Measurements from ENCODE around the gene SLC9A4. TPM values are rescaled to one million over a fixed set of nuclear protein-coding genes. Genes with fewer than 3 reads are reported as not detected.

SLC9A4 gene
- total and polyA plus RNA-seq, 4 donors = 0.06 to 0.09 TPM; not detected in 2

GRCh38 chr2:102433973-102434654 is 38.9 kb upstream of the SLC9A4 start:
- Histone ChIP-seq H3K27me3 (ENCODE audit: control insufficient read depth in 3 of 3, insufficient read depth in 3 of 3, low read length in 2 of 3) (no peaks in the 10 kb centered on the region), H3K27ac (ENCODE audit: low read depth in 1 of 2, low read length in 1 of 2) (no peak overlapping the region), H3K9me3 (ENCODE audit: control insufficient read depth in 4 of 4, insufficient read depth in 3 of 4, low read length in 3 of 4) (no peaks in the 10 kb centered on the region), H3K9ac (ENCODE audit: insufficient read depth in 1 of 2, low read length in 2 of 2) (no peak overlapping the region), H3K4me1 (ENCODE audit: control insufficient read depth in 5 of 5, insufficient read depth in 5 of 5, low read length in 5 of 5) (peaks cover 0 to 2% (median 0%) of the 10 kb centered on the region in 5 donors), H3K4me3 (no peak overlapping the region), H3K36me3 (ENCODE audit: control insufficient read depth in 4 of 4, insufficient read depth in 4 of 4, low read length in 4 of 4) (no peaks in the 10 kb centered on the region)
- DNase-seq (no peak), ATAC-seq (ENCODE audit: insufficient read depth, low FRiP score) (no peak)
- TF ChIP-seq CTCF (IDR thresholded peaks at IDR 0.05; ENCODE audit: control extremely low read depth, extremely low read depth) = no peak
- WGBS, 2 donors = 93 to 97% methylated on average over 4 of the region's 4 CpGs

- Histone ChIP-seq H3K27ac (ENCODE audit: low read depth in 1 of 2, low read length in 1 of 2) (no peak overlapping the region), H3K4me1 (ENCODE audit: control insufficient read depth in 5 of 5, insufficient read depth in 5 of 5, low read length in 5 of 5) (peaks cover 0 to 2% (median 0%) of the 10 kb centered on the region in 5 donors), H3K27me3 (ENCODE audit: control insufficient read depth in 3 of 3, insufficient read depth in 3 of 3, low read length in 2 of 3) (no peaks in the 10 kb centered on the region), H3K36me3 (ENCODE audit: control insufficient read depth in 4 of 4, insufficient read depth in 4 of 4, low read length in 4 of 4) (no peaks in the 10 kb centered on the region), H3K4me3 (no peak overlapping the region), H3K9ac (ENCODE audit: insufficient read depth in 1 of 2, low read length in 2 of 2) (no peak overlapping the region), H3K9me3 (ENCODE audit: control insufficient read depth in 4 of 4, insufficient read depth in 3 of 4, low read length in 3 of 4) (no peaks in the 10 kb centered on the region)
- WGBS, 2 donors = 87 to 100% methylated on average over 2 of the region's 2 CpGs
- DNase-seq = no peak
- no peak for ATAC-seq (ENCODE audit: insufficient read depth, low FRiP score)
- no peak for TF ChIP-seq CTCF (IDR thresholded peaks at IDR 0.05; ENCODE audit: control extremely low read depth, extremely low read depth)
These were observed 38.2 kb upstream of the SLC9A4 start for GRCh38 chr2:102434655-102435381.

GRCh38 chr2:102435741-102436140 is 37.3 kb upstream of the SLC9A4 start:
- peaks cover 0 to 2% (median 0%) of the 10 kb centered on the region in 5 donors for H3K4me1 ChIP-seq (ENCODE audit: control insufficient read depth in 5 of 5, insufficient read depth in 5 of 5, low read length in 5 of 5)
- no peaks in the 10 kb centered on the region for H3K9me3 ChIP-seq (ENCODE audit: control insufficient read depth in 4 of 4, insufficient read depth in 3 of 4, low read length in 3 of 4)
- no peak for TF ChIP-seq CTCF (IDR thresholded peaks at IDR 0.05; ENCODE audit: control extremely low read depth, extremely low read depth)
- H3K36me3 ChIP-seq (ENCODE audit: control insufficient read depth in 4 of 4, insufficient read depth in 4 of 4, low read length in 4 of 4) = no peaks in the 10 kb centered on the region
- no peak overlapping the region for H3K4me3 ChIP-seq
- no peaks in the 10 kb centered on the region for H3K27me3 ChIP-seq (ENCODE audit: control insufficient read depth in 3 of 3, insufficient read depth in 3 of 3, low read length in 2 of 3)
- H3K9ac ChIP-seq (ENCODE audit: insufficient read depth in 1 of 2, low read length in 2 of 2) = no peak overlapping the region
- DNase-seq (no peak), ATAC-seq (ENCODE audit: insufficient read depth, low FRiP score) (no peak)
- H3K27ac ChIP-seq (ENCODE audit: low read depth in 1 of 2, low read length in 1 of 2) = no peak overlapping the region
- 77 to 82% methylated on average over 2 of the region's 2 CpGs for WGBS, 2 donors
